Activated effector memory CD4-positive, alpha-beta T cell treated with anti-CD3 and anti-CD28 coated beads, Interleukin-2, amount 50 U/mL, for 16 hours (primary cell): ENCODE measurements around the gene CSPG5.

Source experiments
- DNase-seq: peaks from one replicate; pipeline ENCODE4 v3.0.0-alpha.2; 2020

The CSPG5 gene

DNA sequence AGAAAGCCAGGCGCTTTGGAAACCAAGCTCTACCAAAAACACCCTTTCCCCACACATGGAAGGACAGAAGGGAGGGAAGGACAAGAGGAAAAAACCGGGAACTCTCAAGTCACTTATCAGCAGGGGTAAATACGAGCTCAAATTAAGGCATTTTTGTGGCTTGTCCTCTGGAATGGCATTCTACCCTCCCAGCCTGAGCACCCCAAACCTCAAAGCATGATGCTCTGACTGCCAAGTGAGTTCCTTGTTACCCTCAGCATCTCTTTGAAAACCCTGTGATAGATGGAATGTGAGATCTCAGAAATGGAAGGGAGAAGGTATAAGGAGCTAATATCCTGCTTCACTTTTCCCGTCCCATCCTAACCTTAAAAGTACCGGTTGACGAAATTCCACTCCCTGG is 8.1 kb upstream of the CSPG5 start:
- no peak for DNase-seq

DNA sequence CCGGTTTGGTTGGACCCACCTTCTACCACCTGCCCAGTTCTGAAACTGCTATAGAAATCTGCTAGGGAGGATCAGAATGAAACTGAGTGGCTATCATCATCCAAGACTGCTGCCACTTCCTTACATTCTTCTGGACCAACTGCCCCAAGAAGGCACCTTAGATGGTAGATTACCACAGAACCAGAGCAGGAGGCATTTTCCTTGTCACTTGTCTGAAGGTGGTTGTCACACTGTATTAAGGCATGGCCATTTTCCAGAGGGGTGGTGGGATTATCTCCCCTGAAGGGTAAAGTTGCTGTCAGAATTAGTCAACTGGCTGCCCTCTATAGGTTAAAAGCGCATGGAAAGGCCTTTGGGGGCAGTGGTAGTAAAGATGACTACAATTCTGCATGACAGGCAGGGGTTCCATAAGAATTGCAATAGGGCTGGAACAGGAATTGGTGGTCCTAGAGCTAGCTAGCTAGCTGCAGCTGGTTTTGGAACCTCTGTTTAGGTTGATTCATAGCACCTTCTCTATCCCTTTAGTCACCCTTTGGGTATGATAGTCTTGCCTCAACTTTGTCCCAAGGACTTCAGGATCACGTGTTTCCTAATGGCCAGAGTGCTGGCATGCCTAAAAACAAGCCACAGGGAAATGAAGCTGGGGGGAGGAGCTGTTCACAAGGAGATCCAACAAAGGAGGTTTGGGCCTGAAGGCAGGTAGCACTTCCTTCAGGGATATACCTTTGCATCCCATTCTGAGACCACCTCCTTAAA is 4.8 kb upstream of the CSPG5 start:
- no peak for DNase-seq

- no peak for DNase-seq
These were observed 3.2 kb upstream of the CSPG5 start for GRCh38 chr3:47581835-47582234.

GRCh38 chr3:47581422-47581821 is 2.8 kb upstream of the CSPG5 start:
- DNase-seq, result no peak

DNA sequence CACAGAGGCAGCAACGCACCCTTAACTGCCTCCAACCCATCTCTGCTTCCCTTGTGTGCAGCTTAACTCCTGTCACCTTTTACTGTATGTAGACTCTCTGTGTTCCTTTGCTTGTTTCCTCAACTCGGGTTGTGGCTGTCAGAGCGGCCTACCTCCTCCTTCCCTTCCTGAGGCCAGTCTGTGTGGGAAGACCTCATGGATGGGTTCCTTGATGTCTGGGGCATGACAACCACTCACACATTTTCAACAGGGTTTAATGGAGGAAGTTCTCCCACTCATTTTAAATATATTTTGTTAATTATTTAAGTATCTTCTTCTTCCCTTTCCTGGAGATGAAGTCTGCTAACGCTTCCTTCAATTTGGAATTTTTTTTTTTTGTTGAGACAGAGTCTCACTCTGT is 1.8 kb upstream of the CSPG5 start:
- DNase-seq, result no peak

DNA sequence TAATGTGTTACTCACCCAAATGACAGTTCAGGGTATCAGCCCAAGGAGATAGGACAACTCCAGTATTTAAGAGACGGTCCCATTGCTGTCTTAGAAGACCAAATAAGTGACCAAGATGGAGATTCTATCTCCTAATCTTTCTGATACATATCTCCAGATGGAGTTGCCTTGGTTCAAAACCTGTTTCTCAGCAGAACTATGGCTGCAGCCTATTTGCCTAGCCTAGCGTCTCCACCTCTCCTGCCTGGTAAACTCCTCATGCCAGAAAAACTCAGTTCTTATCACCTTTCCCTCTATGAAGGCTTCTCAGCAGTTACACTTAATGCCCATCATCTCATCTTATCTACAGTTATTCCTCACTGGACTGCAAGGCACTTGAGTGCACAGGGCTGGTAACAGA is 1.2 kb upstream of the CSPG5 start:
- DNase-seq, result no peak

GRCh38 chr3:47578119-47578632 is 489 bp downstream of the CSPG5 start:
- peak; percentile 80 for DNase-seq

GRCh38 chr3:47577583-47578118 is 1.0 kb downstream of the CSPG5 start:
- DNase-seq, result no peak

DNA sequence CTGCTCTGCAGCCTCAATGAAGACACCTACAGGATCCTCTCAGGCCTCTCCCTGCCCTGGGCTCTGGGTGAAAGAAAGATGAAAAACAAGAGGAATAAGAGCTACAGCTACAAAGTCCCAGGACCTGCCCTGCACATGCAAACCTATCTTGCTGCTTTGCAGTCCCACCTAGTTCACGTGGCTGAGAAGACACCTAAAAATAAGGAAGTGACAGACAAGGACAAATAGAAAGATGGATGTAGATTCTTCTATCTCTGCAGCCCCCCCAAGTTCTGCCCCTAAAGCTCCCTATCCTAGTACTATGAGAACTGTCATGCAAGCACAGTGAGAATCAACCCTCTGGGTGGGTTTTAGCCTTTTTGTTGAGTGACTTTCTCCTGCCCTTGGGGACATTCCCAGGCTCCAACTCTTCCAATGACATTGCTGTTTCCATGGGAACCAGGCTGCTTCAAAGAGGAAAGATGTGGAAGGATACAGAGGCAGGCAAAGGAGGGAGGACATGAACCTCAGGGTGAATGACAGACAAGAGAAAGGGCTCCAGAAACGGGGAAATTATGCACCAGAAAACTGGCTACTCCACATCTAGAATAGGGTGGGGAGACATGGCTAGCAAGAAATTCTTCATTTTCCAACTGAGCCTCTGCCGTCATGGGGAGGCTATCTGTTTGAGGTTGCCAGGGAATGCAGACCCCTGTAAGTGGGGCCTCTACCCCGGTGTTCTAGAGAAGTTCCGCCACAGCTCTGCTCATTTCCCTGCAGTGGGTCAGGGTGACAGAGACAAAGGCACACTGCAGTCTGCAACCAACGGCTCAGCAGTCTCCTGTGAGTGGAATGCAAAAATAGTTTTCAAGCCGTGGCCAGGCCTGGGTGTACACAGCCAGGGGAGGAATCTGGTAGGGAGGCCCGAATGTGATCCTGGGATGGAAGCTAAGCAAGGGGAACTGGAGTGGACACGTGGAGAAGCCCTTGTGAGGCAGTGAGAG is 5.2 kb downstream of the CSPG5 start:
- DNase-seq, result no peak

GRCh38 chr3:47571391-47572175 is 7.1 kb downstream of the CSPG5 start:
- DNase-seq, result no peak

- DNase-seq, result no peak
These were observed 9.8 kb downstream of the CSPG5 start for GRCh38 chr3:47568901-47569300.

DNA sequence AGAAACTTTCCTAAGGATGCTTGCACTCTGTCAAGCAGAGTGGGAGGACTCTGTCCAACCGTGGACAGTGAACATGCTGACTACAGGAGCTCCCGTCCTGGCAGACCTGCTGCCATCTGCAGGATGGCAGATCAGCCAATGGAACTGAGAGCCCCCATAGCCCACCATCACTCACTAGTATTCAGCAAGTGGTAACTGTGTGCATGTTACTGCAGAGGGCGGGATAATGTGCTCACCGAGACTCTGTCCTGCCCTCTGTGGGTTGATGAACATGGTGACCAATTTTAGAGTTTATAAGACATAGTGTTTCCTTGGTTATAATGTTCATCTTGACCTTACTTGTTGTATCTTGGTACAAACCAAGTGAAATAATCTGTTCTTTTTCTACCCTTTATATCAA is 11.5 kb downstream of the CSPG5 start:
- no peak for DNase-seq

DNA sequence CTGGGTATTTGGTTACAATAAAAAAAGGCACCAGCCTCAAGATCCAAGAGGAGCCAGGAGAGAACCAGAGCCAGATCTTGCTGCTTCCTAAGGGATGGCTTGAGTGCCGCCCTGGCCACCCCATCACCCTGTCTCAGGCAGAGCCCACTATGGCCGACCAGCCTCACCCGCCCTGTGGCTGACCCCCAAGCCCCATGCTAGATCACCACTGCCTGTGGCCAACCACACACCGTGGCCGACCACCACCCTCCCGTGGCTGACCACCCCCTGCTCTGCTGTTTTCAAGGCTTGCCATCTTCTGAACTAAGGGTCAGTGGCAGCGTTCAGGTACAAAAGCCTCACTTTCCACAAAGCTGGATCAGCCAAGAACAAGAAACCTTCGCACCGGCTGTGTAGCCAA is 12.0 kb downstream of the CSPG5 start:
- no peak for DNase-seq

DNA sequence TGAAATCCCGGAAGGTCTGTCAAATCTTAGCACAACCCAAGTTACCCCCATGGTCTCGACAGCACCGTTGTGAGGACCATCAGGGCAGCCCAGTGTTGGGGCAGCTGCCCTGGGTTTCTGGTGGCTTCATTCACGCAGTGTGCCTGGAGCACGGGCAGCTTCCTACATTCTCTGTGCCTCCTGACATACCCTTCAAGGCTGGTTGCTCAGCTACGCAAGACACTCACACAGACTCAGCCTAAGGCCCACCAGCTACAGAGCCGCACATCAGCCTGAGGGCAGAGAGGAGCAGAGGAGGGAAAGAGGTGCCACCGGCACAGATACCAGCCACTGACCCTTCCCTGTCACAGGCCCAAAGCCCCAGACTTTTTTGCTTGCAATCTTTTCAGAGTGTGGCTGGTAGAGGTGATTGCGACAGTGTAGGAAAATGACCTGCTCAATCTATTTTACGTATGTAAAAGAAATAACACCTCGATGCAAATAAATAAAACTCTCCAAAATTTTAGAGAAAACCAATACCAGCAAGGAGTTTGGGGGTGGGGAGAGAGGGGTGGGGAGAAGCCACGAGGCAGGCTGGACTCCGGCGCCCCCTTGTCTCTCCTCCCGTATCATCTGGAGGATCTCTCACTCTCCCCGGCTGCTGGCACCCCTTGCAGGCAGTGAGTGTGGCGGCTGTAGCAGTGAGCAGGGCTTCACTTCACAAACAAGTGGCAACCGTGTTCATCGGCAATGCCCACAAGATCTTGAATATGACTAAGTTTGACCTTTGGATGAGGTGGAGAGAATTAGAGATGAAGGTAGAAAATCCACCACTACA is 12.7 kb downstream of the CSPG5 start:
- DNase-seq, result no peak

- DNase-seq, result no peak
These were observed 22.3 kb downstream of the CSPG5 start for GRCh38 chr3:47556351-47556750.

DNA sequence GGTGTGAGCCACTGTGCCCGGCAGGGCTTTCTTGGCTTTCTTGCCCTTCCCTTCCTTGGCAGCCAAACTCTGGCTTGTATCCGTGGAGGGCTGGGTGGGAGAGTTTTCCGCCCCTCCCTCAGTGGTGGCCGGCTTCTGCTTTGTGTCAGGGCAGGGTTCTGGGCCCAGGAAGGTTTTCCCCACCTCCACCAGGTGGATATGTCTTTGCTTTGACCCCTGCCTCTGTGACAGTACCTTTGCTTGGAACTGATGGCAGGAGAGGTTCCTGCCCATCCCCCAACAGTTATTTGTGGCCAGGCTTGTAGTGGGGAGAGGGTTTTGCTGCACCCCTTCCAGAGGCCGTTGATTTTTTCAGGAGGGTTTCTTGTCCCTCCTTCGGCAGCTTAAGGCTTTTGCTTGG is 24.3 kb downstream of the CSPG5 start:
- no peak for DNase-seq

GRCh38 chr3:47553407-47553806 is 25.3 kb downstream of the CSPG5 start:
- no peak for DNase-seq

GRCh38 chr3:47542471-47543173 is 36.0 kb downstream of the CSPG5 start:
- no peak for DNase-seq

- no peak for DNase-seq
These were observed 37.0 kb downstream of the CSPG5 start for GRCh38 chr3:47541583-47542108.

- no peak for DNase-seq
These were observed 38.4 kb downstream of the CSPG5 start for GRCh38 chr3:47540281-47540680.

DNA sequence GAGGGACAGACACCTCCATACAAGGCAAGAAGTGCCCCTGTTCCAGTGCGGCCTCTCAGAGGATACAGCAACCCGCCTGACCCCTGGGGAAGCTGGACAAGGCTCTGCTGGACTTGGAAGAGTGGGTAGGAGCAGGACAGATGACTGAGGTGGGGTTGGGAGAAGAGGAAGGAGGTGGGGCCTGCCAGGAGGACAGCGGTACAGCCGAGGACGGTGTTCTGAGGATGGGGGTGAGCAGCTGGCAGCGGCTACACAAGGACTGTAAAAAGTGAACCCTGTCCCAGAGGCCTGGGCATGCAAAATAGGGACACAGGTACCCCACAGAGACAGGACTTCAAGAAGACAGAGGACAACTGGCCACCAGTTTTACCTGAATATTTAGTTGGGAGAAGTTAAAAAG is 41.7 kb downstream of the CSPG5 start:
- DNase-seq, result no peak
